OCI-LY1 (cell line): ENCODE data around the gene NUDT14.

Experiments used
- H2AFZ ChIP-seq: fragments of 200-600 bp; sonication (generic), shearing (Covaris generic); 2 replicates; pipeline ENCODE4 v1.6.0; 2014; ENCODE audit warnings: antibody characterized with exemption, mild to moderate bottlenecking, low read length
- H3F3A ChIP-seq: fragments of 200-600 bp; sonication (generic), shearing (Covaris generic); 2 replicates; pipeline ENCODE4 v1.6.0; 2014; ENCODE audit warnings: mild to moderate bottlenecking, antibody characterized with exemption, low read length, moderate library complexity; ENCODE audit not compliant: insufficient read depth
- H3K27ac ChIP-seq: fragments of 200-600 bp; sonication (generic); 2 replicates; pipeline ENCODE4 v1.5.1; 2014; ENCODE audit warnings: low read length, mixed run types, mild to moderate bottlenecking, low read depth; ENCODE audit not compliant: poor library complexity, severe bottlenecking
- H3K27me3 ChIP-seq: fragments of 200-600 bp; sonication (generic); 2 replicates; pipeline ENCODE4 v1.6.0; 2014; ENCODE audit warnings: antibody characterized with exemption, mild to moderate bottlenecking, low read length, moderate library complexity; ENCODE audit not compliant: insufficient read depth
- H3K36me3 ChIP-seq: fragments of 200-600 bp; sonication (generic); 2 replicates; pipeline ENCODE4 v1.6.1; 2014; ENCODE audit warnings: mild to moderate bottlenecking, antibody characterized with exemption, low read length, moderate library complexity, mixed read lengths; ENCODE audit not compliant: insufficient read depth
- H3K4me1 ChIP-seq: fragments of 200-600 bp; sonication (generic); 2 replicates; pipeline ENCODE4 v1.5.1; 2014; ENCODE audit warnings: mild to moderate bottlenecking, low read length, moderate library complexity; ENCODE audit not compliant: insufficient read depth, severe bottlenecking
- H3K4me2 ChIP-seq: fragments of 200-600 bp; sonication (generic), shearing (Covaris generic); 2 replicates; pipeline ENCODE4 v1.6.1; 2014; ENCODE audit warnings: low read length
- H3K4me3 ChIP-seq: fragments of 200-600 bp; sonication (generic); 2 replicates; pipeline ENCODE4 v1.5.1; 2014; ENCODE audit warnings: low read length, low read depth, mild to moderate bottlenecking, mixed read lengths; ENCODE audit not compliant: poor library complexity, severe bottlenecking
- H3K79me2 ChIP-seq: fragments of 200-600 bp; shearing (Covaris generic); 2 replicates; pipeline ENCODE4 v1.6.1; 2016; ENCODE audit warnings: mixed run types, low read length, mixed read lengths; ENCODE audit not compliant: insufficient read depth
- H3K9ac ChIP-seq: fragments of 200-600 bp; sonication (generic), shearing (Covaris generic); 2 replicates; pipeline ENCODE4 v1.6.1; 2014; ENCODE audit warnings: mild to moderate bottlenecking, low read length, mixed read lengths
- H3K9me2 ChIP-seq: fragments of 200-600 bp; sonication (generic), shearing (Covaris generic); 2 replicates; pipeline ENCODE4 v1.6.1; 2014; ENCODE audit warnings: low read depth, mild to moderate bottlenecking, low read length, mixed read lengths
- H3K9me3 ChIP-seq: fragments of 200-600 bp; shearing (Covaris generic); 2 replicates; pipeline ENCODE4 v1.6.1; 2014; ENCODE audit warnings: low read length, mixed read lengths
- H4K20me1 ChIP-seq: fragments of 200-600 bp; sonication (generic), shearing (Covaris generic); 2 replicates; pipeline ENCODE4 v1.6.0; 2016; ENCODE audit warnings: mild to moderate bottlenecking, low read length; ENCODE audit not compliant: insufficient read depth
- EZH2 ChIP-seq: fragments of 200-600 bp; sonication (generic), shearing (Covaris generic); IDR thresholded peaks from 2 replicates; pipeline ENCODE4 v1.8.0; 2017; ENCODE audit warnings: borderline replicate concordance, mixed run types, mild to moderate bottlenecking, antibody characterized with exemption, low read length, moderate library complexity, mixed read lengths
- TF ChIP-seq, protein P1 (sequence below): fragments of 200-600 bp; sonication (generic), shearing (Covaris generic); IDR thresholded peaks from 2 replicates; pipeline ENCODE4 v1.5.1; 2017; ENCODE audit warnings: mild to moderate bottlenecking, antibody characterized with exemption, low read length, moderate library complexity, mixed read lengths

Gene NUDT14

DNA sequence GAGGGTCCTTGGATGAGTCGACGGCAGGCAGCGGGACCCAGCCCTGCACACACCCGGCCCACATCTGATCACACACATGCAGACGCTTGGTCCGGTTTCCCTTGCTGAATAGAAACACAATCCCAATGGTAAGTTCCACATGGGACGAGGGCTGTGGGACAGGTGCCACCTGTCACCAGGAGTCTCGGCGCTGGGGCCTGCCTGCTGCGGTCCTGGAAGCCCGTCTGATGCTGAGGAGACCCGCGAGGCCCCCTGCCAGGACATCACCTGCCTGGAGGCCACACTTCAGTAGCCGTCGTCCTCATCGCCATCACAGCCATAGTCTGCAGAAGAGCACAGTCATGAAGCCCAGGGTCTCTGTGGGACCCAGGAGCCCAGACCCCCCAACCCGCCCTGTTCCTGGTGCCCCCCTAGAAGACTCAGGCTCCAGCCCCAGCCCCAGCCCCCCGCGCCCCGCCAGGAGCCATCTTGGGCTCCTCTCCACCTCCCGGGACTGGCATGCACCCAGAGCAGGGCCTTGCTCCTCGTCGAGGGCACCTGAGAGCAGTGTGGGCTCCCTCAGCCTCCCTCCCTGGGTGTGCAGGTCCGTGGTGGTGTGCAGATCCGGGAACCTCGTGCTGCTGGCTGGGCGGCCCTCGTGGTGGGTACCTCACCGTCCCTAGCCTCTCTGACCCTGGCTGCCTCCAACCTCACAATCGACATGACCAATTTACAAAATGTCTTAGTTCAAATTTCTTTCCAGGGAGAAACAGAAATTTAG is 29.3 kb upstream of the NUDT14 start:
- H3K27ac ChIP-seq = no peak overlapping the region
- no peaks in the 10 kb centered on the region for H3K4me1 ChIP-seq
- H3K4me3 ChIP-seq = no peak overlapping the region
- TF ChIP-seq EZH2 = no peak
- TF ChIP-seq, protein P1, sequence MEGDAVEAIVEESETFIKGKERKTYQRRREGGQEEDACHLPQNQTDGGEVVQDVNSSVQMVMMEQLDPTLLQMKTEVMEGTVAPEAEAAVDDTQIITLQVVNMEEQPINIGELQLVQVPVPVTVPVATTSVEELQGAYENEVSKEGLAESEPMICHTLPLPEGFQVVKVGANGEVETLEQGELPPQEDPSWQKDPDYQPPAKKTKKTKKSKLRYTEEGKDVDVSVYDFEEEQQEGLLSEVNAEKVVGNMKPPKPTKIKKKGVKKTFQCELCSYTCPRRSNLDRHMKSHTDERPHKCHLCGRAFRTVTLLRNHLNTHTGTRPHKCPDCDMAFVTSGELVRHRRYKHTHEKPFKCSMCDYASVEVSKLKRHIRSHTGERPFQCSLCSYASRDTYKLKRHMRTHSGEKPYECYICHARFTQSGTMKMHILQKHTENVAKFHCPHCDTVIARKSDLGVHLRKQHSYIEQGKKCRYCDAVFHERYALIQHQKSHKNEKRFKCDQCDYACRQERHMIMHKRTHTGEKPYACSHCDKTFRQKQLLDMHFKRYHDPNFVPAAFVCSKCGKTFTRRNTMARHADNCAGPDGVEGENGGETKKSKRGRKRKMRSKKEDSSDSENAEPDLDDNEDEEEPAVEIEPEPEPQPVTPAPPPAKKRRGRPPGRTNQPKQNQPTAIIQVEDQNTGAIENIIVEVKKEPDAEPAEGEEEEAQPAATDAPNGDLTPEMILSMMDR = no peak
- H3F3A ChIP-seq = no peaks in the 10 kb centered on the region
- no peak overlapping the region for H3K4me2 ChIP-seq
- H3K36me3 ChIP-seq = 0 out of 2 replicates have a peak, but pooled peaks cover 3% of the 10 kb centered on the region
- no peaks in the 10 kb centered on the region for H3K79me2 ChIP-seq
- no peak overlapping the region for H2AFZ ChIP-seq
- no peaks in the 10 kb centered on the region for H3K9me3 ChIP-seq
- no peak overlapping the region for H3K9ac ChIP-seq
- H3K9me2 ChIP-seq = no peaks in the 10 kb centered on the region
- H3K27me3 ChIP-seq = no peaks in the 10 kb centered on the region
- H4K20me1 ChIP-seq = no peaks in the 10 kb centered on the region

DNA sequence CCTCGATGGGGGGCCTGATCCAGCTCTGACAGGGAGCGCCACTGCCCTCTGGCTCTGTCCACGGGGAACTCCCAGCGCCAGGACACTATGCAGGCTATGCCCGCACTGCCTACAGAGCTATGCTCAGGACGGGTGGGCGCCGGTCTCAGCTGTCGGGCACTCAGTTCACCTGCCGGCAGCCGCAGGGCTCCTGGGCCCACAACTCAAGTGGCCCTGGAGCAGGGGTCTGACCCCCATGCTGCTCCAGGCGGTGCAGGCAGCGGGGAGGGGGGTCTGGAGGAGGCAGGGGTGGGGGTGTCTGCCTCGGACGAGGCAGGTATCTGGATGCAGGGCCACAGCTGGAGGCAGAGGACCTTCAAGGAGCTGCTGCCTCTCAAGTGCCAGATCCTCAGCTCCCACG is 28.5 kb upstream of the NUDT14 start:
- no peak overlapping the region for H3K4me2 ChIP-seq
- no peaks in the 10 kb centered on the region for H3K9me2 ChIP-seq
- no peaks in the 10 kb centered on the region for H3K9me3 ChIP-seq
- no peaks in the 10 kb centered on the region for H3K4me1 ChIP-seq
- no peaks in the 10 kb centered on the region for H3K79me2 ChIP-seq
- H3K4me3 ChIP-seq = no peak overlapping the region
- H3K27me3 ChIP-seq = no peaks in the 10 kb centered on the region
- no peak overlapping the region for H2AFZ ChIP-seq
- no peak overlapping the region for H3K27ac ChIP-seq
- no peak overlapping the region for H3K9ac ChIP-seq
- TF ChIP-seq, protein P1 = no peak
- no peak for TF ChIP-seq EZH2
- H4K20me1 ChIP-seq = no peaks in the 10 kb centered on the region
- H3K36me3 ChIP-seq = 0 out of 2 replicates have a peak, but pooled peaks cover 3% of the 10 kb centered on the region
- no peaks in the 10 kb centered on the region for H3F3A ChIP-seq

GRCh38 chr14:105209091-105209490 is 28.0 kb upstream of the NUDT14 start:
- Histone ChIP-seq H3K9me2 (no peaks in the 10 kb centered on the region), H3K27me3 (no peaks in the 10 kb centered on the region), H3K4me2 (no peak overlapping the region), H4K20me1 (no peaks in the 10 kb centered on the region), H3K79me2 (no peaks in the 10 kb centered on the region), H3K27ac (no peak overlapping the region), H3K4me3 (no peak overlapping the region), H3K4me1 (no peaks in the 10 kb centered on the region), H3F3A (no peaks in the 10 kb centered on the region), H2AFZ (no peak overlapping the region), H3K9ac (no peak overlapping the region), H3K36me3 (0 out of 2 replicates have a peak, but pooled peaks cover 3% of the 10 kb centered on the region), H3K9me3 (no peaks in the 10 kb centered on the region)
- no peak for TF ChIP-seq EZH2
- TF ChIP-seq, protein P1 = no peak
